ENCODE results near the gene ARHGEF11.

Gene ARHGEF11

DNA sequence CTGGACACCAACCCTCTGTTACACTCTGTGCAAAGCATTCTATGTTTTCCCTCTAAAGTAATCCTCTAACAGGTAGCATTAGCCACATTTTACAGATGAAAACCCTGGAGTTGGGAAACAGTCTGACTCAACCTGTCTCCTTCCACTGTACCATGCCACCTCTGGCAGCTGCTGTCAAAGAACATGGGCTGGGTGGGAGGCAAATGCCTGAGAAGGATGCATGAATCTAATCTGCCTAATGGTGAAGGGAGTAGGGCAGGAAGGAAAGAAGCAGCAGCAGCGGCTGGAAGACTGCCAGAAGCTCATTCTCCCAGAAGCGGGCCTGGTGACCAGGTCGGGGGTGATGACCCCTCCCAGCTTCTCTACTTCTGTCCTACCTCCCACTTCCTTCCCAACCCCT, 103.4 kb downstream of the ARHGEF11 start:
- TF ChIP-seq ZFX (IDR thresholded peaks at IDR 0.05; ENCODE audit: borderline replicate concordance): no peak
- TF ChIP-seq CTCF (IDR thresholded peaks at IDR 0.05): no peak

GRCh38 chr1:156941675-156942074, 103.9 kb downstream of the ARHGEF11 start:
- no peak for TF ChIP-seq CTCF (IDR thresholded peaks at IDR 0.05)
- no peak for TF ChIP-seq ZFX (IDR thresholded peaks at IDR 0.05; ENCODE audit: borderline replicate concordance)
- H3K27ac ChIP-seq: no peak overlapping the region

More for the DNA sequence above, 103.4 kb downstream of the ARHGEF11 start:
- no peak overlapping the region for H3K27ac ChIP-seq

- TF ChIP-seq CTCF (IDR thresholded peaks at IDR 0.05): no peak
- TF ChIP-seq ZFX (IDR thresholded peaks at IDR 0.05; ENCODE audit: borderline replicate concordance): no peak
- H3K27ac ChIP-seq: no peak overlapping the region
Measured at GRCh38 chr1:156939786-156940334, 105.7 kb downstream of the ARHGEF11 start.

DNA sequence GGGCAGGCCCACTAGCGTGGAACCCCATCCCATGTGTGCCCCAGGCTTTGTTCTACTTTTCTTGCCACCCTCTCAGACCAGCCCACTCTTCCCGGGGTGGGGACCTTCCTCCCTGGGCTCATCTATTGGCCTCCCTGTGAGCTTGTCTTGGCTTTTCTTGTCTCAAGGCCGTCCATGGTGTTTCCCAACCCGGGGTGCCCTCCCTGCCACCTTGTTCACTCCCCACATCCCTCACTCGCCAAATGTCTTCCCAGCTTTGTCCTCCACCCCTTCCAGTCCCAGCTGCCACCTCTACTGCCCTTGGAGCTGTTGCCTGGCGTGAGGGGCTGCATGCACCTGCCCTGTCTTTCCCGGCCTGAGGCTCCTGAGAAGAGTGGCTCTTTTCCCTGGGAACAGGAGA, 106.7 kb downstream of the ARHGEF11 start:
- H3K27ac ChIP-seq: no peak overlapping the region
- TF ChIP-seq ZFX (IDR thresholded peaks at IDR 0.05; ENCODE audit: borderline replicate concordance) (no peak), CTCF (IDR thresholded peaks at IDR 0.05) (no peak)

DNA sequence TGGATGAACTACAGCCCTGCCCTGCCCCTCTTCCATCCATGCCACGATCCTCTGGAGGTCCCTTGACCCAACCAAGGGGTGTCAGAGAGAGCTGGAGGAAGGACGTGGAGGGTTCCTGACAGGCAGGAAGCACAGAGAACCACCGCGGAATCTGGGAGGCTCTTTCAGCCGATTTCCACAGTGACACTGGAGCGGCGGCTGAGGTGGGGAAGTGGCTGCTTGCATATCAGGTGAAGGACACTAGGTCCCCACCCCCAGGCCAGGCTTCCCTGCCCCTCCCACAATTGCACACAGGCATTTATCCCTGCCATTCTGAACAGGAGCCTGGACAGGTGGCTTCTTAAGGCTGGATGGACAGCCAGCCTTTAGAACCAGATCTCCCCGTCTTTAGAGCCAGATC, 107.7 kb downstream of the ARHGEF11 start:
- TF ChIP-seq CTCF (IDR thresholded peaks at IDR 0.05) (no peak), ZFX (IDR thresholded peaks at IDR 0.05; ENCODE audit: borderline replicate concordance) (no peak)
- no peak overlapping the region for H3K27ac ChIP-seq

GRCh38 chr1:156936721-156937220, 108.8 kb downstream of the ARHGEF11 start:
- H3K27ac ChIP-seq: no peak overlapping the region
- no peak for TF ChIP-seq ZFX (IDR thresholded peaks at IDR 0.05; ENCODE audit: borderline replicate concordance)
- TF ChIP-seq CTCF (IDR thresholded peaks at IDR 0.05): no peak

DNA sequence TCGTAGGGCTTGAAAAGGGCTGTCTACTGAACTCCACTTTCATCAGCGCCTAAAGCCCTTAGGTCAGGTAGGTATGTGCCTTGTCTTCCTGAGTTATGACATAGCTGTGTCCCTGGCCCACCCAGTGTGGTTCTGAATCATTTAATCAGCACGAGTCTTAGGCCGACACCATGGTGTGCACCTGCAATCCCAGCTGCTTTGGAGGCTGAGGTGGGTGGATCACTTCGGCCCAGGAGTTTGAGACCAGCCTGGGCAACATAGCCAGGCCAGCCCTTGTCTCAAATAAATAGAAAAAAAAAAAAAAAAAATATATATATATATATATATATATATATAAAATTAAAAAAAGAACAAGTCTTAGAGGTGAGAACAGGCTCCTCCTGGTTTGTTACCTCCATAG, 109.4 kb downstream of the ARHGEF11 start:
- TF ChIP-seq CTCF (IDR thresholded peaks at IDR 0.05) (no peak), ZFX (IDR thresholded peaks at IDR 0.05; ENCODE audit: borderline replicate concordance) (no peak)

More for the DNA sequence above, 109.4 kb downstream of the ARHGEF11 start:
- H3K27ac ChIP-seq: no peak overlapping the region

Measured in 22Rv1 (cell line).